Activated gamma-delta T cell treated with Interleukin-2 at 50 U/mL for 16 hours (primary cell): ENCODE data around the gene UNK.

ENCODE experiments used
- DNase-seq: peaks from one replicate; pipeline ENCODE4 v3.0.0-alpha.2; 2020

UNK gene

DNA sequence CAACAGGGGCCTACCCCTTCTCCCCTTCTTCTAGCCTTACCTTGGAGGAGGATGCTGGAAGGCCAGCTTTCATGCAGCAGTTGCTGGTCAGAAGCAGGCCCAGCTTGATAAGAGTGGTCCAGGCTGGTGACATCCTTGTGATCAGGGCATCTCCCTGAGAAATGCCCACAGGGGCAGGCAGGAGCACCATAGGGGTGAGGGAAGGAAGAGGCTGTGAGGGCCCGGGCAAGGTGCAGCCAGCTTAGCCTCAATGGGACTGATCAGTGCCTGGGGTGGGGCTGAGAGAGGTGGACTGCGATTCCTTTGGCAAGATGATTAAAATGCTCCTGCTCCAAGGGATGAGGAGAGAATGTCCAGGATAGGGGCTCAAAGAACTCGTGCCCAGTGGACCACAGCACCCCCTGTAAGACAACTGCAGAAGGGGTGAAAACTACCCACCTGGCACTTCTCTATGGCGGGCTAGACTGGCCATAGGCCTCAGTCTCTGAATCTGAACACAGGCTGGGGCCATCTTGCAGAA lies 10.1 kb upstream of the UNK start:
- DNase-seq: no peak

DNA sequence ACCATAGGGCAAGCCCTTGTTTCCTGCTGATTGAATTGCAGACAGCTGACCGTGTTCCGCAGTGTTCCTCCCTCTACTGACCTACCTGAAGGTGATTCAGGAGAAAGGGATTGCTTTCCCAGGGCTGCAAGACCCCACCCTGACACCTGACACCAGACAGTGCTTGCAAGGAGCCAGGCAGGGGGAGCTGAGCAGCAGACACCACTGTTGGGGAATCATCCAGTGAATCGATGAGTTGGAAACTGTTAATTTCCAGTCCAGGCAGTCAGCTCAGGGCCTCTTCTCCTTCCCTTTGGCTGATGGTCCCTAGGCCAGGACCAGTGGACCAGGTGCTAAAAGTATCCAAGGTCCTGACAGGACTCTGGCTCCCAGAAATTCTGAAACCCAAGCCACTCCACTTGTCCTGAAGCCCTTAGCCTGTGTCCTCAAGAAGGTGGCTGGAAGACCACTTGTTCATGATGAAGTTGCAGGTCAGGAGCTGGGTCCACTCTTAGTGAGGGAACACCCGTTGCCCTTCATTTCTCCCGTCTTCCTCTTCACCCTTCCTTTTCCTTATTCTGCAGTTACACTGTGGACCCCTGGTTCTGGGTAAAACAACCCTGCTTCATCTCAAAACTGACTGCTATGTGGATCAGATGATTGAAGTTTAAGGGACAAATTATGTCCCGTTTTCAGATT lies 9.5 kb upstream of the UNK start:
- DNase-seq: no peak

- DNase-seq: no peak
Observed at GRCh38 chr17:75776386-75777295, 8.0 kb upstream of the UNK start.

GRCh38 chr17:75777296-75777922 lies 7.2 kb upstream of the UNK start:
- no peak for DNase-seq

- DNase-seq: peak; percentile 23
Observed at GRCh38 chr17:75778066-75778860, 6.3 kb upstream of the UNK start.

GRCh38 chr17:75778861-75779249 lies 5.8 kb upstream of the UNK start:
- no peak for DNase-seq

GRCh38 chr17:75779250-75779986 lies 5.2 kb upstream of the UNK start:
- peak; percentile 93 for DNase-seq

DNA sequence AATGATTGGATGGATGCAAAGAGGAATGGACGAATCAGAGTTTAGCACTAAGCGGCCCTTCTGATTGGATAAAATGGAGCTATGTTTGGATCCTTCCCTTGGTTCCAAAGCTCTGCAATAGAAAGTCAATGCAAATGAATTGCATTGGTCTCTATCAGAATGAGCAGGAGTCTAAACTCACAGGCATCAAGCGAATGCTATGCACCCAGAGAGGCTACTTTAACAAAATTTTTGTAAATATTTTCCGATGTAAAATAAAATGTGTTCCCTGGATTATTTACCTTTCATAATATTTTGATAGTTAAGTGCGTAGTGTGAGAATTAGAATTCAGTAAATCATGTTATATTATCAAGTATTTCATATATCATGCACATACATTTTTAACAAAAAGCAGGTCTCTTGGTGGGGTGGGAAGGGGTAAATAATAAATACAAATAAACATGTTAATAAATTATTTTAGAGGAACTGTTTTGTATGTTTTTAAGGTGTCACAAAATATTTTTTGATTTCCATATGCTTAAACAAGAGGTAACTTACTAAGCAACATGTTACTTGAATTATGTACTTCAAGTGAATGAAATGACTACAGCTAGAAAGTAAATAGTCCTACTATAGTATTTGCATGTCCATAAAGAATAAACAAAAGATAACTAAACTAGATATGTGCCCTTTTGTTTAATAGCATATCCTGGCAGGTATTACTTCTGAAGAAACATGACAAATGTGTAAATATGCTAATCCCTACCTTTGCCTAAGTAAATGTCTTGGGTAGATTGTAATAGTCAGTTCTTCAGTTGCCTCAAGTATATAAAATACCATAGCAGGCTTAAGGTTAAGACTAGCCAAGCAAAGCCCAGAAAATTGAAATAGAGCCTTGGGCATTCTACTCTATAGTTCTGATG lies 4.4 kb upstream of the UNK start:
- DNase-seq: no peak

GRCh38 chr17:75783069-75783783 lies 1.4 kb upstream of the UNK start:
- DNase-seq: no peak

GRCh38 chr17:75783803-75784472 lies 668 bp upstream of the UNK start:
- DNase-seq: no peak

- peak; percentile 86 for DNase-seq
Observed at GRCh38 chr17:75785016-75785890, 647 bp downstream of the UNK start.

DNA sequence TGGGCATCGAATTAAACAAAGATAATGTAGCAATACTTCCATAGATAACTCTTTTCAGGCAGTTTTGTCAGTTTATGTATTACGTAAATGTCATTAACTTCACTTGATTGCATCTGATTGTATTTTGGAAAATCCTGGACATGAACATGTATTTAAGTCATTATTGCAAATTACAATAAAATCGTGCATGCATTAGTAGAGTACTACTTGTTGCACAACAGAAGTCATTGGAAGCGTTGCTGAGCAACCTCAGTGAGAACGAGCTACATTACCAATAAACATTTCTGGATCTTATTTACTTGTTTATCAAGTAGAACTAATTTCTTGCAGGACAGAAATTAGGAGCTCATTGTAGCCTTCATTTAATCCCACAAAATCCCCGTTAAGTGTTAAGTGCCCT lies 6.6 kb downstream of the UNK start:
- no peak for DNase-seq

GRCh38 chr17:75793460-75793859 lies 8.9 kb downstream of the UNK start:
- no peak for DNase-seq

- DNase-seq: no peak
Observed at GRCh38 chr17:75795820-75796607, 11.4 kb downstream of the UNK start.

DNA sequence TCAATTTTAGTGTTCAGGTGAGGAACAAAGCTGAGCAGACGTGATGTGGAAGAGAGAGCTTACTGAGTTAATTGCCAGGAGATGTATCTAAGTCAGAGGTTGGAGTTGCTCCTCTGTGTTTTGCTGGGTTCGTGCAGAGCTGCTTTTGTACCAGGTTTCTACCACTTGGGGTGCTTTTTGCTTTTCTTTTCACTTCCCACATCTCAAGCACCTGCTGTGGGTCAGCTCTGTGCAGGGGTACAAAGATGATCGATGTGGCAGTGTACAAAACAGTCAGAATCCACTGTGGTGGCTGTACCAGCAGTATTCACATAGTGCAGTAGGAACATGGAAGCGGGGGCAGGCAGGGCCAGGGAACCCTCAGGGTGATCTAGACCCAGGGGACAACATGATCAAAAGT lies 14.8 kb downstream of the UNK start:
- no peak for DNase-seq

DNA sequence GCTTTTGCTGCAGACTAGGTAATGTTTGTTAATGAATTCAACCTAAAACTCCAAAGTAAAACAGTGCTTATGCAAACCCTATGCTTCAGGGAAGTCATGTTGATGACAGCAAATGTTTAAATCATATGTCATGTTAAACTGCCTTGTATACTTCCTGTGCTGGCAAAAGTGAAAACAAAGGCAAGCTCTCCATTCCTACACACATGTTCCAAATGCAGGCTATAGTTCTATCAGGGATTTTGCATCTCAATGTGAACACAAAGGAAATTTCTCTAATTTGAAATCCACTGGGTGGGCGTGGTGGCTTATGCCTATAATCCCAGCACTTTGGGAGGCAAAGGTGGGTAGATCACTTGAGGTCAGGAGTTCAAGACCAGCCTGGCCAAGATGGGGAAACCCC lies 19.3 kb downstream of the UNK start:
- DNase-seq: no peak

DNA sequence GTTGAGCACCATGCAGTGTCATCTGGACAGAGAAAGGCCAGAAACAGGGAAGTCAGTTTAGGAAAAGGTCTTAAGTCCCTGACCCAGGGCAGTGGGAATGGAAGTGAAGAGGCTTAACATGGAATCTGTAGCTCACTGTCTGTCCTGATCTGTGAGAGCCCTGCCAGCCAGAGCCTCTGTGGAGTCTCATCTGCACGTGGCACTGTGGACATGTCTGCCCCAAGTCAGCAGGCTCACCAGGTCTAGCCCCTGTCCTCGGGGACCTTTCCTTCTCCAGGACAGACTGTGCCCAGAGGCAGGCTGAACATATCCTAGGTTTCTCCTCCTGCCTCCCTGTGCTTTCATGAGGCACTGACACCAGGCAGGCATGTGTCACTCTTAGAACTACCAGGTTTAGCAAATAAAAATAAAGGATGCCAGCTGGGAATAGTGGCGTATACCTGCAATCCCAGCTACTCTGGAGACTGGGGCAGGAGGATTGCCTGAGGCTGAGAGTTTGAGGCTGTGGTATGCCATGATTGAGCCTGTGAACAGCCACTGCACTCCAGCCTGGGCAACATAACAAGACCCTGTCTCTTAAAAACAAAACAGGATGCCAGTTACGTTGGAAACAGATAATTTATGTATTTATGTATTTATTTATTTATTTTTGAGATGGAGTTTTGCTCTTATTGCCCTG lies 22.4 kb downstream of the UNK start:
- DNase-seq: no peak
